Endothelial cell of hepatic sinusoid (primary cell): ENCODE measurements around the gene RTL10.

Experiments used
- in situ Hi-C: cut with HindIII; loops from 2 replicates; pipeline ENCODE4 v1.10.0; 2017; ENCODE audit warnings: low sequenced_read_pairs

RTL10 gene

GRCh38 chr22:19877626-19878339, 23.1 kb upstream of the RTL10 start:
- in situ Hi-C loops: no loop called here

- in situ Hi-C loops: no loop called here
Observed at GRCh38 chr22:19876941-19877625, 22.4 kb upstream of the RTL10 start.

- in situ Hi-C loops: no loop called here
Observed at GRCh38 chr22:19876314-19876940, 21.8 kb upstream of the RTL10 start.

- in situ Hi-C loops: no loop called here
Observed at GRCh38 chr22:19875531-19876313, 21.0 kb upstream of the RTL10 start.

GRCh38 chr22:19875061-19875530, 20.4 kb upstream of the RTL10 start:
- in situ Hi-C loops: no loop called here

- in situ Hi-C loops: no loop called here
Observed at GRCh38 chr22:19874307-19875060, 19.8 kb upstream of the RTL10 start.

GRCh38 chr22:19873960-19874306, 19.3 kb upstream of the RTL10 start:
- in situ Hi-C loops: no loop called here

GRCh38 chr22:19873138-19873959, 18.7 kb upstream of the RTL10 start:
- in situ Hi-C loops: no loop called here

GRCh38 chr22:19872779-19873137, 18.1 kb upstream of the RTL10 start:
- in situ Hi-C loops: no loop called here

GRCh38 chr22:19871845-19872778, 17.4 kb upstream of the RTL10 start:
- in situ Hi-C loops: no loop called here

- in situ Hi-C loops: no loop called here
Observed at GRCh38 chr22:19871023-19871844, 16.6 kb upstream of the RTL10 start.

GRCh38 chr22:19870153-19871022, 15.7 kb upstream of the RTL10 start:
- in situ Hi-C loops: no loop called here

- in situ Hi-C loops: no loop called here
Observed at GRCh38 chr22:19869497-19870152, 15.0 kb upstream of the RTL10 start.

GRCh38 chr22:19868773-19869471, 14.2 kb upstream of the RTL10 start:
- in situ Hi-C loops: no loop called here

- in situ Hi-C loops: no loop called here
Observed at GRCh38 chr22:19868333-19868732, 13.7 kb upstream of the RTL10 start.

GRCh38 chr22:19867617-19868016, 12.9 kb upstream of the RTL10 start:
- in situ Hi-C loops: no loop called here
